Measurements from ENCODE around the gene AKR7A2. TPM values are rescaled to one million over a fixed set of nuclear protein-coding genes. Genes with fewer than 3 reads are reported as not detected.
"Not testable (repeated sequence)": the region's sequence is repeated elsewhere in the genome, so short reads cannot be mapped to it uniquely, and the experiment has no call there.

AKR7A2 gene
- polyA plus RNA-seq, 4 donors, result 53.2 to 96.9 (median 70.5) TPM

- DNase-seq (ENCODE audit: low read depth in 4 of 4, low spot score in 3 of 4), result not testable (repeated sequence)
These were observed 42.3 kb downstream of the AKR7A2 start for GRCh38 chr1:19269427-19270342.

GRCh38 chr1:19268445-19268844, 43.5 kb downstream of the AKR7A2 start:
- no peak for DNase-seq (ENCODE audit: low read depth in 4 of 4, low spot score in 3 of 4)

GRCh38 chr1:19262744-19263143, 49.2 kb downstream of the AKR7A2 start:
- DNase-seq (ENCODE audit: low read depth in 4 of 4, low spot score in 3 of 4), result no peak

GRCh38 chr1:19262047-19262446, 49.9 kb downstream of the AKR7A2 start:
- no peak for DNase-seq (ENCODE audit: low read depth in 4 of 4, low spot score in 3 of 4)

GRCh38 chr1:19260211-19261138, 51.5 kb downstream of the AKR7A2 start:
- no peak for DNase-seq (ENCODE audit: low read depth in 4 of 4, low spot score in 3 of 4)

GRCh38 chr1:19258353-19258752, 53.6 kb downstream of the AKR7A2 start:
- DNase-seq (ENCODE audit: low read depth in 4 of 4, low spot score in 3 of 4), result no peak

DNA sequence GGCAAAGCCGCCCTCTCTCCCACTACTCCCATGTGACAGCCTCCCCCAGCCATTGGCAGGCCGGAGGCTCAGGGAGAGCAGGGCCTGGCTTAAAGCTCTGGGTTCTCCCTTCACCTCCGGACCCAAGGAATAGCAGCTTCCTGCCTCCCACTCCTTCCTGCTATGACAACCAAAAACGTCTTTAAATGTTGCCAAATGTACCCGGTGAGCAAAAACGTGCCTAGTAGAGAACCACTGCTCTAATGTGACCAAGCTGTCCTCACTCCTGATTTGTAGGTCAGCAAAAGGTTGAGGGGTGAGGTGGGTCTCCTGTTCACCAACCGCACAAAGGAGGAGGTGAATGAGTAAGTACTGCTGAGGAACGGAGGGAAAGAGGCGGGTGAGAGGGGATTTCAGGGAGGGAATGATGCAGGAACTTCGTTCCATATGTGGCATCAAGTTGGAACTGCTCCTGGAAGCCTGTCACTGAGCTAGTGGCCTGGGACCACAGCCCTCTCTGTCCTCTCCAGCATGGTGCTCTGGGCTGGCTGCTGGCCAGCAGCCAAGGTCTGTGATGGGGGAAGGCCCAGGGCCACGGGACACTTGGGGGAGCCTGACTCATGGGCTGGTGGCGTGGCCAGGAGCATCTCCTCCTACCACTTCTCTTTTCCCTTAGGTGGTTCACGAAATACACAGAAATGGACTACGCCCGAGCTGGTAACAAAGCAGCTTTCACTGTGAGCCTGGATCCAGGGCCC, 54.6 kb downstream of the AKR7A2 start:
- no peak for DNase-seq (ENCODE audit: low read depth in 4 of 4, low spot score in 3 of 4)

GRCh38 chr1:19256301-19256700, 55.6 kb downstream of the AKR7A2 start:
- DNase-seq (ENCODE audit: low read depth in 4 of 4, low spot score in 3 of 4), result not testable (repeated sequence)

DNA sequence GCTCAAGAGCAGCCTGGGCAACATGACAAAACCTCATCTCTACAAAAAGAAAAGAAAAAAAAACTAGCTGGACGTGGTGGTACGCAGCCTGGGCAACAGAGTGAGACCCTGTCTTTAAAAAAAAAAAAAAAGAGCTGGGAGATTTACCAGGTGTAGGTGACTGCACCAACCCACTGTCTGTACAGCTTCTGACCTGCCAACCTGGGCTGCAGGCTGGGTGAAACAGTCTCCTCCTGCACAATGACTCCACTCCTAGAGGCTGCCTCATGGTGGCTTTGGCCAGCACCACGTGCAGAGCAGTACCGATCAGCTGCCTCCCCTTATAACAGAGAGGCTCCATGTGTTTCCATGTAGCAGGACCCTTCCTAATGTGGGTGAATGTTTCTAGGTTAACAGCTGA, 56.7 kb downstream of the AKR7A2 start:
- no peak for DNase-seq (ENCODE audit: low read depth in 4 of 4, low spot score in 3 of 4)

GRCh38 chr1:19254416-19254815, 57.5 kb downstream of the AKR7A2 start:
- DNase-seq (ENCODE audit: low read depth in 4 of 4, low spot score in 3 of 4), result no peak

Other genes starting within 250 kb of the AKR7A2 start
- gene UBR4, start 101.9 kb downstream of the AKR7A2 start, polyA plus RNA-seq (ENCODE audit: insufficient read length in 4 of 4), result 100 to 1,000 TPM in 2 of 4 donors, 10 to 100 TPM in 2; 76.8 to 146 (median 119) TPM
- gene EMC1, start 60.6 kb downstream of the AKR7A2 start, polyA plus RNA-seq (ENCODE audit: insufficient read length in 4 of 4), result 10 to 100 TPM; 39.4 to 53.4 (median 47.1) TPM
- gene MRTO4, start 60.3 kb downstream of the AKR7A2 start, polyA plus RNA-seq (ENCODE audit: insufficient read length in 4 of 4), result 10 to 100 TPM; 23.7 to 34.6 (median 27.0) TPM
- gene AKR7A3, start 23.4 kb downstream of the AKR7A2 start, polyA plus RNA-seq (ENCODE audit: insufficient read length in 4 of 4), result 1 to 10 TPM in 2 of 4 donors, under 1 TPM in 2; 0.75 to 3.6 (median 1.2) TPM
- 10 to 100 TPM in 3 of 4 donors, 1 to 10 TPM in 1; 8.7 to 19.4 (median 10.7) TPM for gene SLC66A1, start 182 bp upstream of the AKR7A2 start, polyA plus RNA-seq (ENCODE audit: insufficient read length in 4 of 4)
- gene CAPZB, start 173.4 kb upstream of the AKR7A2 start, polyA plus RNA-seq (ENCODE audit: insufficient read length in 4 of 4), result 100 to 1,000 TPM; 234 to 249 (median 240) TPM